CD4-positive, alpha-beta T cell treated with Interleukin-21 for 1 hour (primary cell): ENCODE data around the gene CAVIN2.
"Not testable (repeated sequence)": the region's sequence is repeated elsewhere in the genome, so short reads cannot be mapped to it uniquely, and the experiment has no call there.

Source experiments
- DNase-seq: peaks from one replicate; pipeline ENCODE4 v3.0.0-alpha.2; 2020

Gene CAVIN2

DNA sequence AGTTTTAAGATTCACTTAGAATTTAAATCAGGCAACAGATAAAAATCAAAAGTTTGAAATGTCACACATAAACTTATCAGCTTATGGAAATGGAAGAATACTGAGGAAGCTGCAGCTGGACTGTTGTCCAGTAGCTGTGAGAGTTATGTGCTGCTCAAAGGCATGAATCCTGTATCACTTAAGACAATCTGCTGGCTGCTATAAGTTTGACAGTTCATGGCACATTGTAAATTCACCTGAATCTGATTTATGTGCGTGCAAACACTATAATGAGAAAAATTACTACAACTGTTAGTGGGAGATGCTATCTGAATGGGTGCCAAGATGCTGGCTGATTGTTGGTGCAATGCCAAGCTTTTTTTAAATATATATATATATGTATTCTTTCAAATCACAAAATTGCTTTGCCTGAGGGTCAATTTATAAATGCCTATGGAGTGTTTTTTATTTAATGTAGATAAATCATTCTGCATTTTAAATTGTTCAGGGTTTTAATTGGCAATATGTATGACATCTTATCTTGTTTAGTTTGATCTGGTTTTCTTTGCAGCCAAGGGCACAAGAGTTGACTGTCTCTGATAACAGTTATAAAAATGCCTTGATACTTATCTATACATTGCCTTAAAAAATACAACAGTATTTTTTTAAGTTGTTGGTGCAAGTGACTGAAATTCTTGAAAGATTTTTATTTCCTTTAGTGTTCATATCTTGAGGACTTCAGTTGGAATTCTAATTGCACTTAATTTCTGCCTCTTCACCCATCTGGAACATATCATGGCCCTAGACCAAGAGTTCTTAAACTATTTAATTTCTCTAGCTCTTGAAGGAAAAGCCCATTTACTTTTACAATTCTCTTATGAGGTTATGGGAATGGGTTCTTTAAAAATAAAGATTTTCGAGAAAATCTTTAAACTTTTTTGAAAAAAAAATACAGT, 48.7 kb downstream of the CAVIN2 start:
- DNase-seq, result no peak

DNA sequence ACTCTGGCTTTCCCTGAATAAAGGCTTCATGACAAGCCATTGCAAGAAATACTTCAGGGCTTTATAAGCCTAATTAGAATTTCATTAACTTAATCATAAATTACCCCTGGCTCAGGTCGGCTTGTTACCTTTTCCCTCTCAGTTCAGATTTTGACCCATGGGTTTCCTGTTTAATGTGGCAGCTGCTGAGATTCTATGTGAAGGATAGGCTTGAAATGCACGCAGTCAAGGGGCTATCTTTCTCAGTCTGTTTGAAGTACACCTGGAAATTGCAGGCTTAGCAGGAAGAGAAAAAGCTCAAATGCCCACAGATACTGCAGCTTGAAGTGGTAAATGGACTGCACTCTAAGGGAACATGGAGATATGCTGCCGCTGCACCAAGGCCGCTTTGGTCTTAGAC, 49.4 kb downstream of the CAVIN2 start:
- no peak for DNase-seq

DNA sequence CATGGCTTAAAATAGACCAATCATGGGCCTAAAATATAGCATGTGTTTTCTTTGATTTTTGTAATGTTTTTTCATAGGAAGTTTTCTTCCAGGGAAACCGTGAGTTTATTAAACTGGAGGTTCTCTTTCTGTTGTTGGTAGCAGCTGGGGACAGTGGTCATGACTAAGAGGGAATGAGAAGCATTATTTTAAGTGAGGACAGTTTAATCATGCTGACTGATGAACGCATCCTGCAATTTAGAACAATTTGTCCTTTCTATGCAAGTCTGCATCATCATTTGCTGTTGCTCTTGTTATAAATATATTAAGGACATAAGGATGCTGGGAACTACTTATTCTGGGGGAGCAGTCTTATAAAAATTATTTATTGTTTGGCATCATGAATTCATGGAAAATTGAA, 51.2 kb downstream of the CAVIN2 start:
- DNase-seq, result no peak

DNA sequence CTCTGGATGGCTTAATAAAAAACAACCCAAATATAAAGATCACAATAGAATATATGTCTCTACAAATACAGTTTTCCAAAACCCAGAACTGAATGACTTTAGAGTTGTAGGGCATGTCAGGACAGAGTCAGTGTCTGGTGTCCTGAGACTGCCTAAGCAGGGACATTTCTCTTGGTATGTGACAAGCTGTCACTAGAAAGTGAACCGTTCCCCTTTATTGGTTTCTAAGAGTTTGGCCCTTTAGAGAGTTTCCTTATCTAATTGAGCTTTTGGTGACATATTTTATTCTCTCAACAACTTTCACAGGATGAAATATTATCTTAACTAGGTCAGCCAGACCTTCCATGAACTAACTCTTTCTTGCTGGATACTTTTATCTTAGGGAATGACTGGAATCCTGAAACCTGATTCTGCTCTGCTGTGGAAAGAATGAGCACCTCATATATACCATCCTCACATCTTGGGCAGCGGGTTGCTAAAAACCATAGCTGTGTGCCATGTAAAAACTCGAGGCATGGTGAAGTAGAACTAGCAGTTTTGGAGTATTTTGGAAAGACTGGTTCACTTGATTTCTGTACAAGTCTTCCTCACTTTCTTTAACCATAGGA, 54.8 kb downstream of the CAVIN2 start:
- DNase-seq, result no peak

DNA sequence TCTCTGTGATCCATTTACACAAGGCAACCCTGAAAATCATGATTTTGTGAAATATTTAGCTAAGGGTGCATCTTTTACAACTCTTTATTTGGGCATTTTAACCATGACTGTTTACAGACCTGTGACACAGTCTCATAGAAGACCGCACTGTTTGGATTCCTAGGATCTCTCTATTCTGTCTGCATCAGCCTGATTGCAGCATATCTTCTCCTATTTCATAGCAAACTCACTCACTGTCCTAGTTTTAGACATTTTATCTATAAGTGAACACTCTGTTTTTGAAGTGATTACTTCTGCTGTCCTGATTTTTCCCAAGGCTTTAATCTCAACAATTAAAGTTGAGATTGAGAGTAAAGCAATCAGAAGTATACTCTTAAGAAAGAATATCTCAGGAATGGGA, 56.2 kb downstream of the CAVIN2 start:
- DNase-seq, result no peak

DNA sequence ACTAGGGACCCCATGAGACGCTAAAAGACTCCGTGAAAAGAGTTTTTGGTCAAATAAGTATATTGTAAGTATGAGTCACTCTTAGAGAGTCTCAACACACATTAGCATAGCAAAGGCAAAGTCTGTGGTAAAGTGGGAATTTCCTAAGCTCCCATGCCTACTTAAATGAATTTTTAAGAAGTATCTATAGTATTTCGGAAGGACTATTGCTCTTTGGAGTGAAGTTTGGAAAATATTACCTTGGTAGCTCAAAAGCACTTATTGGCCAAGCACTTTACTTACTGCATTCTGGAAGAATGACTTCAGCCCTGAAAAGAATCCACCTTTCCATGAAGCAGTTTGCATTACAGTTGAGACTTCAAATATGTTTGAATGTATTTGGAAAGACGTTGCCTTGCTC, 57.1 kb downstream of the CAVIN2 start:
- no peak for DNase-seq

DNA sequence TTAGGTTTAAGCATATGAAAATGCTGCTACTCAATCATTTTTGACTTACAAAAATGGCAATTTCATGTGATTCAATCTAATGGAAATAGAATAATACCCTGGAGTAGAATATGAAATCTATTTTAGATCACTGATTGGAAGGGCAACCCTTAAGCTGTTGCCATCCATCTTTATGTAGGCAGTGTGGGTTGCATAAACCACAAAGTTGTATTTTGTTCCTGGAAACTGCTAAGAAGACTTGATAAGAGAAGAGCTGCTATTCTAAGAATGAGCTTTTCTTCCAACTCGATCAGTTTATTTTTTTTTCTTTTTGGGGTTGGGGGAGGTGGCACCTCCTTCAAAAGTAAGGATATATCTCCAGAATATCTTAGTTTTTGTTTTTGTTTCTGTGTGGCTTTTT, 60.2 kb downstream of the CAVIN2 start:
- no peak for DNase-seq

DNA sequence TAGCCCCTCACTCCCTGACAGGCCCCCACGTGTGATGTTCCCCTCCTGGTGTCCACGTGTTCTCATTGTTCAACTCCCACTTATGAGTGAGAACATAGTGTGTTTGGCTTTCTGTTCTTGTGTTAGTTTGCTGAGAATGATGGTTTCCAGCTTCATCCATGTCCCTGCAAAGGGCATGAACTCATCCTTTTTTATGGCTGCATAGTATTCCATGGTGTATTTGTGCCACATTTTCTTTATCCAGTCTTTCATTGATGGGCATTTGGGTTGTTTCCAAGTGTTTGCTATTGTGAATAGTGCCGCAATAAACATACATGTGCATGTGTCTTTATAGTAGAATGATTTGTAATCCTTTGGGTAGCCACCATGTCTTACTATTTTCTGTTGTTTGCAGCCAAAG, 61.2 kb downstream of the CAVIN2 start:
- DNase-seq, result not testable (repeated sequence)
